OCI-LY7 (cell line): Measurements from ENCODE around the gene CHCHD6. TPM values are rescaled to one million over a fixed set of nuclear protein-coding genes. Genes with fewer than 3 reads are reported as not detected.

Experiments
- BruUV-seq: library from RNA; stranded (reverse); fragments of 400-500 nt; replicated peaks from 2 replicates; lab custom pipeline; 2021; lab: Mats Ljungman, UMichigan
- CTCF ChIA-PET: fragments of 300-600 bp; sonication (Branson Sonifier 250); formaldehyde crosslinking; loops from one replicate; lab custom pipeline; 2022; ENCODE audit warnings: antibody characterized with exemption; ENCODE audit not compliant: unreplicated experiment; lab: Charles Lee
- POLR2A ChIA-PET: fragments of 300-600 bp; sonication (Branson Sonifier 250); formaldehyde crosslinking; loops from one replicate; lab custom pipeline; 2022; ENCODE audit warnings: antibody characterized with exemption; lab: Charles Lee
- DNase-seq: peaks from one replicate; pipeline ENCODE4 v3.0.0-alpha.2; 2015; ENCODE audit warnings: low spot score
- H2AFZ ChIP-seq: fragments of 200-600 bp; sonication (generic), shearing (Covaris generic); 2 replicates; pipeline ENCODE4 v1.6.1; 2014; ENCODE audit warnings: mild to moderate bottlenecking, antibody characterized with exemption, low read length, moderate library complexity
- H3K27ac ChIP-seq: fragments of 200-600 bp; sonication (generic); 2 replicates; pipeline ENCODE4 v1.5.1; 2014; ENCODE audit warnings: mixed run types, low read depth, mild to moderate bottlenecking, moderate library complexity, low read length, inconsistent platforms; ENCODE audit not compliant: poor library complexity, severe bottlenecking
- H3K36me3 ChIP-seq: fragments of 200-600 bp; sonication (generic); 2 replicates; pipeline ENCODE4 v1.6.1; 2014; ENCODE audit warnings: mild to moderate bottlenecking, antibody characterized with exemption, low read length, moderate library complexity, mixed read lengths; ENCODE audit not compliant: insufficient read depth
- H3K4me1 ChIP-seq: fragments of 200-600 bp; sonication (generic); 2 replicates; pipeline ENCODE4 v1.5.1; 2014; ENCODE audit warnings: mild to moderate bottlenecking, low read length; ENCODE audit not compliant: insufficient read depth, poor library complexity, severe bottlenecking
- H3K4me2 ChIP-seq: fragments of 200-600 bp; sonication (generic); 2 replicates; pipeline ENCODE4 v1.6.1; 2014; ENCODE audit warnings: mild to moderate bottlenecking, low read length
- H3K4me3 ChIP-seq: fragments of 200-600 bp; sonication (generic); 2 replicates; pipeline ENCODE4 v1.5.1; 2014; ENCODE audit warnings: mild to moderate bottlenecking, low read depth, low read length; ENCODE audit not compliant: poor library complexity, severe bottlenecking
- H3K79me2 ChIP-seq: fragments of 200-600 bp; sonication (generic); 2 replicates; pipeline ENCODE4 v1.6.1; 2016; ENCODE audit warnings: low read depth, mild to moderate bottlenecking, low read length, moderate library complexity, mixed read lengths; ENCODE audit not compliant: insufficient read depth
- H3K9me2 ChIP-seq: fragments of 200-600 bp; sonication (generic); 2 replicates; pipeline ENCODE4 v1.6.1; 2016; ENCODE audit warnings: mild to moderate bottlenecking, low read length, mixed read lengths; ENCODE audit not compliant: insufficient read depth
- H3K9me3 ChIP-seq: fragments of 200-600 bp; sonication (generic); 2 replicates; pipeline ENCODE4 v1.6.1; 2014; ENCODE audit warnings: mild to moderate bottlenecking, mixed run types, low read length, mixed read lengths
- H4K20me1 ChIP-seq: fragments of 200-600 bp; sonication (generic); 2 replicates; pipeline ENCODE4 v1.6.1; 2014; ENCODE audit warnings: mild to moderate bottlenecking, antibody characterized with exemption, low read length, moderate library complexity, mixed read lengths; ENCODE audit not compliant: insufficient read depth
- EZH2phosphoT487 ChIP-seq: fragments of 200-600 bp; sonication (generic); IDR thresholded peaks from 2 replicates; pipeline ENCODE4 v1.6.1; 2018; ENCODE audit warnings: low read depth, borderline replicate concordance, mild to moderate bottlenecking, mixed run types, antibody characterized with exemption, low read length, moderate library complexity, mixed read lengths
- intact Hi-C: fragments of 100-400 bp; cut with micrococcal nuclease; formaldehyde crosslinking; loops from one replicate; pipeline ENCODE4 v1.10.0; 2022; ENCODE audit not compliant: unreplicated experiment
- total RNA-seq, 2 experiments: library from RNA; depleted of rRNA in 1 of 2; stranded (reverse); fragments of >200 nt in 1 of 2; shearing (Covaris generic) in 1 of 2; gene quantifications; 2 replicates each; pipeline ENCODE4 v1.2.3, GENCODE V29; 2014 to 2022
- TF ChIP-seq, protein P1 (sequence below): fragments of 200-600 bp; sonication (generic); conservative IDR thresholded peaks from 2 replicates; pipeline ENCODE4 v1.5.1; 2014; ENCODE audit warnings: mild to moderate bottlenecking, antibody characterized with exemption, low read length, moderate library complexity, mixed read lengths

The CHCHD6 gene
- total RNA-seq, 2 experiments from 2014 or later = 14.7 to 21.2 TPM

DNA sequence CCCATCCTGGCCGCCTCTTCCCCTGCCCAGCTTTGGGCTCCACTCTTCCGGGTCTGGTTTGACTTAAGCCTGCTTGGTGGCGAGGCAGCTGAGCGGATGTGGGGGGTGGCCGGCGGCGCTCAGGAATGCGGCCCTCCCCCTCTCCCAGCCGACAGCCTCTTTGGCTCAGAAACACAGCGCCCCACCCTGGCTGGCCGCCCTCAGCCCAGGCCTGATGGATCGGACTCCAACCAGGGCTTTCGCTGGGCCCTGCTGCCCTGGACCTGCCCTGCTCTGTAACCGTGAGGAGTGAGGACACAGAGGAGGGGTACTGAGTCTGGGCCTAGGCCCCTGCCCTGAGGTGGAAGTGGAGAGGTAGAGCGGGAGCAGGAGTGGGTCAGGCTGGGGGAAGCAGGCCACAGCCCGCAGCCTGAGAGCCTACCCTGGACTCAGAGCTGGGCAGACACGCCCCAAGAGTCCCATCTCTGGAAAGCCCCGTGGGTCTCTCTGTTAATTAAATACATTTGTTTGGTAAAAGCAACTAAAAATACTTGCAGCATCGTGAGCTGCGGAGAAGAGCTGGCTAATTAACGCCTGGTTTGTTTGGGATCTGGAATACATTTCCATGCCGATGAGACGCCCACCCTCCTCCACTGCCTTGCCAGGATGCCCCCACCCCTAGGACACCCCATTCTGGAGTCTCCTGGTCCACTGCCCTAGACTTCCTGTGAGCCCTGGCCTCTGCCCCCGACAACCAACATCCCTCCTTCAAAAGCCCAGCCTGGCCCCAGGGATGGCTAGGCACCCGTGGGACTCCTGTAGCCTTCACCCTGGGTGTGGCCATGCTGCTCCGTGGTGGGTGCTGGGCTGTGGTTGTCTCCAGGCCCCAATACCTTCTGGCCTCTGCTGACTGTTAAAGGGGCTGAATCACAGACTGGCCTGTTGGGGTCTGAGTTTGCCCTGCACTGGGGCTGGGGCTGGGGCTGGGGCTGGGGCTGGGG is 298.4 kb downstream of the CHCHD6 start:
- ChIA-PET CTCF (no interaction called here), POLR2A (no interaction called here)
- H4K20me1 ChIP-seq = no peaks in the 10 kb centered on the region
- DNase-seq = peak; percentile 39
- no peak overlapping the region for H2AFZ ChIP-seq
- TF ChIP-seq, protein P1, sequence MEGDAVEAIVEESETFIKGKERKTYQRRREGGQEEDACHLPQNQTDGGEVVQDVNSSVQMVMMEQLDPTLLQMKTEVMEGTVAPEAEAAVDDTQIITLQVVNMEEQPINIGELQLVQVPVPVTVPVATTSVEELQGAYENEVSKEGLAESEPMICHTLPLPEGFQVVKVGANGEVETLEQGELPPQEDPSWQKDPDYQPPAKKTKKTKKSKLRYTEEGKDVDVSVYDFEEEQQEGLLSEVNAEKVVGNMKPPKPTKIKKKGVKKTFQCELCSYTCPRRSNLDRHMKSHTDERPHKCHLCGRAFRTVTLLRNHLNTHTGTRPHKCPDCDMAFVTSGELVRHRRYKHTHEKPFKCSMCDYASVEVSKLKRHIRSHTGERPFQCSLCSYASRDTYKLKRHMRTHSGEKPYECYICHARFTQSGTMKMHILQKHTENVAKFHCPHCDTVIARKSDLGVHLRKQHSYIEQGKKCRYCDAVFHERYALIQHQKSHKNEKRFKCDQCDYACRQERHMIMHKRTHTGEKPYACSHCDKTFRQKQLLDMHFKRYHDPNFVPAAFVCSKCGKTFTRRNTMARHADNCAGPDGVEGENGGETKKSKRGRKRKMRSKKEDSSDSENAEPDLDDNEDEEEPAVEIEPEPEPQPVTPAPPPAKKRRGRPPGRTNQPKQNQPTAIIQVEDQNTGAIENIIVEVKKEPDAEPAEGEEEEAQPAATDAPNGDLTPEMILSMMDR = peak; percentile 45; the same call in 1 of the 2 replicates
- no peak for TF ChIP-seq EZH2phosphoT487
- no peak overlapping the region for H3K27ac ChIP-seq
- peaks cover 11% of the 10 kb centered on the region for H3K4me1 ChIP-seq
- H3K4me2 ChIP-seq = no peak overlapping the region
- no peak overlapping the region for H3K4me3 ChIP-seq
- H3K9me3 ChIP-seq = no peaks in the 10 kb centered on the region
- H3K9me2 ChIP-seq = no peaks in the 10 kb centered on the region
- no peaks in the 10 kb centered on the region for H3K36me3 ChIP-seq
- BruUV-seq = no TSS peak
- intact Hi-C loops = no loop called here
- no peaks in the 10 kb centered on the region for H3K79me2 ChIP-seq

DNA sequence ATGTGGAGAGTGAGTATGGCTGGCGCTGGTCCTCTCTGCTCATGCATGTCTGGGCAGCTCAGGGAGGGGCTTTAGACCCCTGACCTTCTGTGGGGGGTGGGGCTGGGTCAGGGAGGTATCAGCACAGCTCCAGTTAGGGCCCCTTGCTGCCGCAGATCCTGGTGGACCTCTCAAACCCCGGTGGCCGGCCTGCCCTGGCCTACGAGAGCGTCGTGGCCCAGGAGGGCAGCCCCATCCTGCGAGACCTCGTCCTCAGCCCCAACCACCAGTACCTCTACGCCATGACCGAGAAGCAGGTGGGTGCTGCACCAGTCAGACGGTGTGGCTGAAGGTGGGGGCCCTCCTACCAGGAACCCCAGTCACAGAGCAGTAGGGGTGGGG is 299.1 kb downstream of the CHCHD6 start:
- POLR2A ChIA-PET = no interaction called here
- CTCF ChIA-PET = no interaction called here

More for the DNA sequence above, 299.1 kb downstream of the CHCHD6 start:
- H3K4me1 ChIP-seq = peaks cover 11% of the 10 kb centered on the region
- intact Hi-C loops = no loop called here
- H3K9me3 ChIP-seq = no peaks in the 10 kb centered on the region
- H3K27ac ChIP-seq = no peak overlapping the region
- BruUV-seq = no TSS peak
- no peak for TF ChIP-seq EZH2phosphoT487
- TF ChIP-seq, protein P1 = no peak
- H3K79me2 ChIP-seq = no peaks in the 10 kb centered on the region
- DNase-seq = no peak
- no peak overlapping the region for H3K4me3 ChIP-seq
- H3K4me2 ChIP-seq = no peak overlapping the region
- no peaks in the 10 kb centered on the region for H3K9me2 ChIP-seq
- no peak overlapping the region for H2AFZ ChIP-seq
- H4K20me1 ChIP-seq = no peaks in the 10 kb centered on the region
- no peaks in the 10 kb centered on the region for H3K36me3 ChIP-seq
